Spleen (tissue), 7 donors: ENCODE results near the gene ADAMTSL3.

Source experiments
- CTCF ChIP-seq, 11 experiments: fragments of 200-600 bp in 7 of 11; fragments of 450-650 bp in 4 of 11; sonication (generic) in 4 of 11; IDR thresholded peaks in 8 of 11; conservative IDR thresholded peaks in 3 of 11; 1 replicate in 7 of 11; 2 replicates in 4 of 11; pipeline versions ENCODE4 v1.4.0 to v1.8.0; 2016 to 2021; ENCODE audit warnings: antibody characterized with exemption in 11 of 11, inconsistent platforms in 4 of 11, mild to moderate bottlenecking in 1 of 11
- POLR2A ChIP-seq, 3 donors: fragments of 450-650 bp; IDR thresholded peaks; one replicate each; pipeline ENCODE4 v1.5.1; 2017; ENCODE audit warnings: antibody characterized with exemption in 3 of 3, mild to moderate bottlenecking in 1 of 3
- POLR2AphosphoS5 ChIP-seq, 3 donors: sonication (generic); formaldehyde crosslinking; IDR thresholded peaks; one replicate each; pipeline ENCODE4 v1.5.1; 2017; ENCODE audit warnings: antibody characterized with exemption in 3 of 3
- donor health status: DM: no; HTN: no; CAD: no; lungs with moderate emphysema.
- donor health status: DM: no; HTN: no; CAD: no.
- donor health status: DM: no; HTN: no; CAD: no.

DNA sequence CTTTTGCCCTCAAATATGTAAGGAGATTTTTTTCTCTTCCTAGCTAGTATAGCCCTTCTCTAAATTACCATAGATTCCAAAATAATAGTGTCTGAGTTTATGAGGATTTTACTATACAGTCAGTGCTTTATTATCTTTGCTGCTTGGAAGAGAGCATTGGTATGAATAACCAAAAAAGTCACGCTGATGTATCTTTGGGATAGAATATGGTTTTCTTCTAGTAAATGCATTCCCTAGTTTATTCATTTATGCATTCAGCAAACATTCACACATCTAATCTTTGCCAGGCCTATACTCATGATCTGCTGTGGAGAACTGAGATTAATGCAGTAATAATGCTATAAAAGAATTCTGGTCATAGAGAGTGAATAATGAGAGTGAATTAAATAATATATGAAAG is 356.3 kb downstream of the ADAMTSL3 start:
- TF ChIP-seq CTCF (IDR thresholded peaks at IDR 0.05 in 8 of 11, conservative IDR thresholded peaks at IDR 0.05 in 3 of 11): no peak
- TF ChIP-seq POLR2A (IDR thresholded peaks at IDR 0.05): no peak
- TF ChIP-seq POLR2AphosphoS5 (IDR thresholded peaks at IDR 0.05): no peak
